Measurements from ENCODE around the gene FLT1.

The FLT1 gene

GRCh38 chr13:28494778-28495537 is at the start of gene FLT1:
Gene FLT1 (minus strand): TSS chr13:28495128. CDS start chr13:28494843, 285 bp downstream.
- peak; percentile 80 for DNase-seq (ENCODE audit: low spot score)

GRCh38 chr13:28544026-28544425 is 49.1 kb upstream of the FLT1 start:
- DNase-seq (ENCODE audit: low spot score) = no peak

GRCh38 chr13:28542804-28543203 is 47.9 kb upstream of the FLT1 start:
- DNase-seq (ENCODE audit: low spot score) = no peak

- no peak for DNase-seq (ENCODE audit: low spot score)
Measured at GRCh38 chr13:28541966-28542365, 47.0 kb upstream of the FLT1 start.

- no peak for DNase-seq (ENCODE audit: low spot score)
Measured at GRCh38 chr13:28540612-28541011, 45.7 kb upstream of the FLT1 start.

- DNase-seq (ENCODE audit: low spot score) = no peak
Measured at GRCh38 chr13:28539625-28540286, 44.8 kb upstream of the FLT1 start.

GRCh38 chr13:28538932-28539331 is 44.0 kb upstream of the FLT1 start:
- no peak for DNase-seq (ENCODE audit: low spot score)

GRCh38 chr13:28537171-28537570 is 42.2 kb upstream of the FLT1 start:
- no peak for DNase-seq (ENCODE audit: low spot score)

GRCh38 chr13:28536371-28536770 is 41.4 kb upstream of the FLT1 start:
- DNase-seq (ENCODE audit: low spot score) = no peak

- no peak for DNase-seq (ENCODE audit: low spot score)
Measured at GRCh38 chr13:28535734-28536133, 40.8 kb upstream of the FLT1 start.

- no peak for DNase-seq (ENCODE audit: low spot score)
Measured at GRCh38 chr13:28534801-28535200, 39.9 kb upstream of the FLT1 start.

- DNase-seq (ENCODE audit: low spot score) = no peak
Measured at GRCh38 chr13:28534210-28534609, 39.3 kb upstream of the FLT1 start.

GRCh38 chr13:28533441-28534166 is 38.7 kb upstream of the FLT1 start:
- DNase-seq (ENCODE audit: low spot score) = no peak

- DNase-seq (ENCODE audit: low spot score) = no peak
Measured at GRCh38 chr13:28533125-28533436, 38.2 kb upstream of the FLT1 start.

- peak; percentile 67 for DNase-seq (ENCODE audit: low spot score)
Measured at GRCh38 chr13:28532388-28533124, 37.6 kb upstream of the FLT1 start.

GRCh38 chr13:28531845-28532387 is 37.0 kb upstream of the FLT1 start:
- no peak for DNase-seq (ENCODE audit: low spot score)

GRCh38 chr13:28531077-28531844 is 36.3 kb upstream of the FLT1 start:
- DNase-seq (ENCODE audit: low spot score) = peak; percentile 71

- DNase-seq (ENCODE audit: low spot score) = no peak
Measured at GRCh38 chr13:28530729-28531076, 35.8 kb upstream of the FLT1 start.

GRCh38 chr13:28529836-28530235 is 34.9 kb upstream of the FLT1 start:
- DNase-seq (ENCODE audit: low spot score) = no peak

GRCh38 chr13:28528848-28529247 is 33.9 kb upstream of the FLT1 start:
- no peak for DNase-seq (ENCODE audit: low spot score)

GRCh38 chr13:28528388-28528787 is 33.5 kb upstream of the FLT1 start:
- no peak for DNase-seq (ENCODE audit: low spot score)

GRCh38 chr13:28527629-28528028 is 32.7 kb upstream of the FLT1 start:
- DNase-seq (ENCODE audit: low spot score) = no peak
